K562 (cell line): Measurements from ENCODE around the gene FN1. TPM values are rescaled to one million over a fixed set of nuclear protein-coding genes. Genes with fewer than 3 reads are reported as not detected.

Experiments used
- ATAC-seq: fragments of 200-7000 bp; cut with Tn5 transposase; 3 replicates; pipeline ENCODE4 v1.9.1; 2020; ENCODE audit warnings: moderate library complexity
- BruUV-seq: library from RNA; stranded (reverse); fragments of 400-500 nt; replicated peaks from 2 replicates; lab custom pipeline; 2021; lab: Mats Ljungman, UMichigan
- CTCF ChIA-PET: fragments of 300-600 bp; formaldehyde crosslinking; extraction: SDS; loops from one replicate; lab custom pipeline; 2021; ENCODE audit warnings: low intra/inter-chr PET ratio; lab: Yijun Ruan, JAX
- POLR2A ChIA-PET: fragments of 300-600, 350-650 bp; sonication (Branson Sonifier 250); formaldehyde crosslinking; extraction: SDS; loops from one replicate; lab custom pipeline; 2021; ENCODE audit warnings: antibody characterized with exemption, inconsistent platforms; lab: Yijun Ruan, JAX
- DNase-seq, 4 experiments: peaks; one replicate each; pipeline versions ENCODE4 v3.0.0 to v3.0.0-alpha.2; 2011 to 2018; ENCODE audit warnings: low spot score in 3 of 4, mixed read lengths in 3 of 4; ENCODE audit errors: extremely low read depth in 1 of 4
- FAIRE-seq: peaks from 2 replicates; lab custom pipeline; 2011; peaks lifted over from hg19 to GRCh38; lab: Jason Lieb, UNC
- H2AFZ ChIP-seq: 2 replicates; pipeline ENCODE4 v1.6.0; 2011; ENCODE audit warnings: low read depth, low read length, control low read depth, inconsistent platforms
- H3K27ac ChIP-seq: fragments of 200-600 bp; 3 replicates; pipeline ENCODE4 v1.8.0; 2011; ENCODE audit warnings: low read depth, mild to moderate bottlenecking, control low read depth, inconsistent platforms, low read length, moderate library complexity, mixed read lengths; ENCODE audit errors: extremely low read depth
- H3K27me3 ChIP-seq, 2 experiments: fragments of 300-600 bp in 1 of 2; 2 replicates in 1 of 2; 3 replicates in 1 of 2; pipeline versions ENCODE4 v1.6.0 to v1.8.0; 2011; ENCODE audit warnings: inconsistent platforms in 2 of 2, low read length in 2 of 2, mild to moderate bottlenecking in 1 of 2, mixed read lengths in 1 of 2, moderate library complexity in 1 of 2; ENCODE audit not compliant: control insufficient read depth in 2 of 2, insufficient read depth in 2 of 2
- H3K36me3 ChIP-seq: fragments of 300-600 bp; 3 replicates; pipeline ENCODE4 v1.8.0; 2011; ENCODE audit warnings: mild to moderate bottlenecking, low read length, inconsistent platforms; ENCODE audit not compliant: control insufficient read depth, insufficient read depth
- H3K4me1 ChIP-seq, 2 experiments: fragments of 200-600 bp in 1 of 2; replicated peaks in 1 of 2; 2 replicates in 1 of 2; 3 replicates in 1 of 2; pipeline versions ENCODE4 v1.5.1 to v1.8.0; 2011; ENCODE audit warnings: inconsistent platforms in 2 of 2, low read length in 2 of 2, mild to moderate bottlenecking in 1 of 2, mixed read lengths in 1 of 2, moderate library complexity in 1 of 2; ENCODE audit not compliant: control insufficient read depth in 2 of 2, insufficient read depth in 2 of 2
- H3K4me2 ChIP-seq: 2 replicates; pipeline ENCODE4 v1.6.1; 2011; ENCODE audit warnings: low read length, control low read depth, inconsistent platforms, mixed read lengths; ENCODE audit not compliant: insufficient read depth
- H3K4me3 ChIP-seq: fragments of 200-600 bp; sonication (generic), shearing (Covaris generic); 2 replicates; pipeline ENCODE4 v1.5.1; 2016; ENCODE audit warnings: control low read depth, inconsistent platforms
- H3K79me2 ChIP-seq: fragments of 200-600 bp; 3 replicates; pipeline ENCODE4 v1.8.0; 2011; ENCODE audit warnings: low read length, inconsistent platforms; ENCODE audit not compliant: control insufficient read depth, insufficient read depth
- H3K9ac ChIP-seq, 2 experiments: 2 replicates each; pipeline versions ENCODE4 v1.6.0 to v1.6.1; 2011; ENCODE audit warnings: low read depth in 2 of 2, low read length in 2 of 2, control low read depth in 1 of 2, inconsistent platforms in 1 of 2, mild to moderate bottlenecking in 1 of 2, mixed read lengths in 1 of 2; ENCODE audit not compliant: insufficient read depth in 1 of 2
- H3K9me1 ChIP-seq: one replicate; pipeline ENCODE4 v1.6.0; 2011; ENCODE audit warnings: inconsistent platforms, mild to moderate bottlenecking, low read length, moderate library complexity; ENCODE audit not compliant: control insufficient read depth, insufficient read depth
- H3K9me3 ChIP-seq: replicated peaks from 2 replicates; pipeline ENCODE4 v1.5.1; 2011; ENCODE audit warnings: low read depth, low read length, inconsistent platforms; ENCODE audit not compliant: control insufficient read depth, insufficient read depth
- H4K20me1 ChIP-seq: replicated peaks from 2 replicates; pipeline ENCODE4 v1.6.1; 2011; ENCODE audit warnings: low read length, inconsistent platforms, mixed read lengths; ENCODE audit not compliant: control insufficient read depth, insufficient read depth
- ATF1 ChIP-seq, 2 experiments: fragments of 450-650 bp in 1 of 2; IDR thresholded peaks; 2 replicates each; pipeline ENCODE4 v1.6.1; 2016; ENCODE audit warnings: missing compliant biosample characterization in 1 of 2, missing genetic modification characterization in 1 of 2
- ATF7 ChIP-seq: fragments of 450-650 bp; IDR thresholded peaks from 2 replicates; pipeline ENCODE4 v1.7.1; 2014; ENCODE audit warnings: mild to moderate bottlenecking, moderate library complexity
- CBX1 ChIP-seq: sonication (generic); IDR thresholded peaks from 2 replicates; pipeline ENCODE4 v1.6.1; 2016; ENCODE audit warnings: antibody characterized with exemption, low read depth, mild to moderate bottlenecking
- HDAC1 ChIP-seq, 2 experiments: fragments of 450-650 bp; IDR thresholded peaks; 2 replicates each; pipeline ENCODE4 v1.6.1; 2016 to 2017; ENCODE audit warnings: inconsistent platforms in 1 of 2, mild to moderate bottlenecking in 1 of 2, moderate library complexity in 1 of 2
- KHSRP ChIP-seq: fragments of 450-650 bp; IDR thresholded peaks from 2 replicates; pipeline ENCODE4 v1.6.1; 2017
- RBM25 ChIP-seq: fragments of 200-400 bp; formaldehyde crosslinking; IDR thresholded peaks from 2 replicates; pipeline ENCODE4 v1.6.1; 2018; ENCODE audit warnings: low read length, low read depth, moderate library complexity; ENCODE audit not compliant: severe bottlenecking
- SUPT5H ChIP-seq: fragments of 450-650 bp; IDR thresholded peaks from 2 replicates; pipeline ENCODE4 v1.6.1; 2016
- ZBTB17 ChIP-seq: fragments of 450-650 bp; formaldehyde crosslinking; IDR thresholded peaks from 2 replicates; pipeline ENCODE4 v1.4.0; 2020; ENCODE audit warnings: mild to moderate bottlenecking
- ZNF121 ChIP-seq: sonication (generic); formaldehyde crosslinking; conservative IDR thresholded peaks from 2 replicates; pipeline ENCODE4 v1.8.0; 2022; ENCODE audit warnings: missing genetic modification reagents
- ZNF76 ChIP-seq: fragments of 250-450 bp; sonication (Bioruptor Pico); IDR thresholded peaks from 2 replicates; pipeline ENCODE4 v1.4.0; 2020; ENCODE audit warnings: mild to moderate bottlenecking, moderate library complexity, borderline replicate concordance
- WGBS: fragments of 100-300 bp; shearing (Covaris generic); methylation state at CpG from one replicate; pipeline ENCODE4 v1.1.6; 2016; ENCODE audit warnings: low coverage, mixed read lengths; ENCODE audit not compliant: insufficient coverage; ENCODE audit errors: missing lambda C conversion rate; 5-methylcytosine and 5-hydroxymethylcytosine counted together
- in situ Hi-C: fragments of 300-500 bp; cut with MboI; formaldehyde crosslinking; loops from 4 replicates; pipeline ENCODE4 v1.15.0; 2018; ENCODE audit warnings: inconsistent platforms, mixed read lengths
- intact Hi-C: fragments of 100-400 bp; cut with micrococcal nuclease; formaldehyde crosslinking; loops from 2 replicates; pipeline ENCODE4 v1.14.2; 2022
- polyA plus RNA-seq, 8 experiments: library from polyadenylated mRNA; depleted of rRNA in 4 of 8; stranded (reverse) in 5 of 8; unstranded in 3 of 8; fragments of >200 nt; fragmentation: Nextera tagmentation in 2 of 8; fragmentation: Illumina TruSeq in 1 of 8; extraction: Ambion mirVana in 2 of 8; extraction: Trizol in 1 of 8; gene quantifications; 2 replicates each; pipeline versions ENCODE4 v1.2.1 to v1.2.3, GENCODE V29; 2011 to 2014; ENCODE audit warnings: inconsistent platforms in 1 of 8, missing spikeins in 1 of 8
- total RNA-seq, 7 experiments: library from RNA; depleted of rRNA in 6 of 7; stranded (reverse); fragments of >200 nt in 6 of 7; fragmentation: Illumina TruSeq in 2 of 7; extraction: Trizol in 2 of 7; gene quantifications; 2 replicates each; pipeline versions ENCODE4 v1.2.1 to v1.2.3, GENCODE V29; 2011 to 2021; ENCODE audit warnings: low replicate concordance in 1 of 7

The FN1 gene
- total and polyA plus RNA-seq, 9 of the 15 experiments (the other 6 are each of a cell fraction or from before 2014, with no cell fraction given), result 7.4 to 19.1 (median 11.2) TPM

- Histone ChIP-seq H3K9me1 (no peaks in the 10 kb centered on the region), H3K4me3 (no peak overlapping the region), H4K20me1 (no peaks in the 10 kb centered on the region), H3K4me2 (no peak overlapping the region), H3K9me3 (no peaks in the 10 kb centered on the region), H3K27ac (0 out of 3 replicates have a peak overlapping the region, but pooled peaks have one; percentile 11), H3K36me3 (peaks cover 79% of the 10 kb centered on the region), H3K4me1 (peaks cover 0 to 13% of the 10 kb centered on the region in 2 experiments; a peak in 4 of 5 replicates), H2AFZ (no peak overlapping the region), H3K9ac (no peak overlapping the region), H3K27me3 (no peaks in the 10 kb centered on the region), H3K79me2 (peaks cover 86% of the 10 kb centered on the region)
- FAIRE-seq, result no peak
- in situ Hi-C loops (no loop called here), intact Hi-C loops (no loop called here)
- WGBS, result 90% methylated on average over 2 of the region's 2 CpGs
- POLR2A ChIA-PET, result no interaction called here
- BruUV-seq, result no TSS peak
- CTCF ChIA-PET, result no interaction called here
- no peak for DNase-seq
- TF ChIP-seq ATF7 (no peak), SUPT5H (no peak), RBM25 (peak; percentile 54), CBX1 (no peak), KHSRP (no peak), ATF1 (CRISPR knock-in tag; IDR thresholded peaks at IDR 0.05) (no peak), ATF1 (tag; IDR thresholded peaks at IDR 0.05) (no peak), HDAC1 (IDR thresholded peaks at IDR 0.05) (no peak), ZNF76 (CRISPR knock-in tag) (no peak), ZBTB17 (CRISPR knock-in tag) (no peak), ZNF121 (CRISPR knock-in tag) (peak; percentile 65)
- ATAC-seq, result no peak
Observed at GRCh38 chr2:215316336-215316735, 119.5 kb downstream of the FN1 start.
